Spleen (tissue), 11 donors: ENCODE data around the gene GSG1L. TPM values are rescaled to one million over a fixed set of nuclear protein-coding genes. Genes with fewer than 3 reads are reported as not detected.
A peak's percentile ranks its signal among the peaks of the same experiment; 100 is the strongest.

Experiments used
- DNase-seq: peaks from one replicate; pipeline ENCODE4 v3.0.0-alpha.2; 2020
- H3K27ac ChIP-seq, 8 donors: fragments of 200-600 bp; sonication (generic) in 7 of 8; 1 replicate in 4 of 8; 2 replicates in 4 of 8; pipeline versions ENCODE4 v1.5.0 to v1.8.0; 2016 to 2021; ENCODE audit warnings: inconsistent platforms in 4 of 8, mild to moderate bottlenecking in 4 of 8, moderate library complexity in 1 of 8
- H3K27me3 ChIP-seq, 7 donors: fragments of 200-600 bp; sonication (generic) in 6 of 7; replicated peaks in 1 of 7; 1 replicate in 4 of 7; 2 replicates in 3 of 7; pipeline versions ENCODE4 v1.5.0 to v1.8.0; 2016 to 2021; ENCODE audit warnings: inconsistent platforms in 3 of 7, mild to moderate bottlenecking in 1 of 7
- H3K36me3 ChIP-seq, 6 donors: fragments of 200-600 bp; sonication (generic) in 5 of 6; 1 replicate in 4 of 6; 2 replicates in 2 of 6; pipeline versions ENCODE4 v1.5.0 to v1.8.0; 2016 to 2021; ENCODE audit warnings: inconsistent platforms in 2 of 6
- H3K4me1 ChIP-seq, 6 donors: fragments of 200-600 bp; sonication (generic) in 5 of 6; 1 replicate in 3 of 6; 2 replicates in 3 of 6; pipeline versions ENCODE4 v1.5.0 to v1.8.0; 2016 to 2021; ENCODE audit warnings: inconsistent platforms in 3 of 6
- H3K4me3 ChIP-seq, 8 donors: fragments of 200-600 bp; sonication (generic) in 7 of 8; 1 replicate in 4 of 8; 2 replicates in 4 of 8; pipeline versions ENCODE4 v1.5.0 to v1.8.0; 2016 to 2021; ENCODE audit warnings: inconsistent platforms in 4 of 8, mild to moderate bottlenecking in 4 of 8, moderate library complexity in 2 of 8
- H3K9me3 ChIP-seq, 8 donors: fragments of 200-600 bp; sonication (generic) in 7 of 8; 1 replicate in 4 of 8; 2 replicates in 4 of 8; pipeline versions ENCODE4 v1.5.0 to v1.8.0; 2016 to 2021; ENCODE audit warnings: inconsistent platforms in 4 of 8
- POLR2A ChIP-seq, 3 donors: fragments of 450-650 bp; IDR thresholded peaks; one replicate each; pipeline ENCODE4 v1.5.1; 2017; ENCODE audit warnings: antibody characterized with exemption in 3 of 3, mild to moderate bottlenecking in 1 of 3
- POLR2AphosphoS5 ChIP-seq, 3 donors: sonication (generic); formaldehyde crosslinking; IDR thresholded peaks; one replicate each; pipeline ENCODE4 v1.5.1; 2017; ENCODE audit warnings: antibody characterized with exemption in 3 of 3
- WGBS, 5 donors: extraction: QIAGEN DNeasy Blood & Tissue Kit in 3 of 5; methylation state at CpG; one replicate each; pipeline versions ENCODE4 v1.1.5 to v1.1.7; 2013 to 2018; 5-methylcytosine and 5-hydroxymethylcytosine counted together
- intact Hi-C: fragments of 100-400 bp; cut with DNase I; formaldehyde crosslinking; loops from one replicate; pipeline ENCODE4 v1.15.0; 2023; ENCODE audit warnings: low total_unique reads
- polyA plus RNA-seq, 3 donors: library from polyadenylated mRNA; stranded (reverse); fragments of 200-250 nt; gene quantifications; one replicate each; pipeline ENCODE4 v1.2.1, GENCODE V29; 2013
- total RNA-seq, 7 donors: library from RNA; depleted of rRNA in 3 of 7; stranded (reverse); fragments of >200 nt in 3 of 7; fragmentation: NEBNext Ultra II Directional in 4 of 7; extraction: Animal tissue kit (Norgen Biotek cat#: 25700) in 4 of 7; gene quantifications; one replicate each; pipeline versions ENCODE4 v1.1.0 to v1.2.1, GENCODE V29; 2016 to 2021
- TF ChIP-seq, protein P1 (sequence below), 11 experiments: fragments of 200-600 bp in 7 of 11; fragments of 450-650 bp in 4 of 11; sonication (generic) in 4 of 11; IDR thresholded peaks in 8 of 11; conservative IDR thresholded peaks in 3 of 11; 1 replicate in 7 of 11; 2 replicates in 4 of 11; pipeline versions ENCODE4 v1.4.0 to v1.8.0; 2016 to 2021; ENCODE audit warnings: antibody characterized with exemption in 11 of 11, inconsistent platforms in 4 of 11, mild to moderate bottlenecking in 1 of 11
- donor health status: healthy with polysubstance abuse.
- donor health status: DM: no; HTN: no; CAD: no; lungs with moderate emphysema.
- donor health status: DM: no; HTN: no; CAD: no.
- donor health status: Bipolar disorder and iron deficiency.
- donor health status: healthy.
- donor health status: DM: no; HTN: no; CAD: no.
- donor health status: DM: yes; HTN: yes; CAD: no.

Gene GSG1L
- total and polyA plus RNA-seq, 10 donors = 0.22 to 0.58 (median 0.43) TPM; not detected in 6

DNA sequence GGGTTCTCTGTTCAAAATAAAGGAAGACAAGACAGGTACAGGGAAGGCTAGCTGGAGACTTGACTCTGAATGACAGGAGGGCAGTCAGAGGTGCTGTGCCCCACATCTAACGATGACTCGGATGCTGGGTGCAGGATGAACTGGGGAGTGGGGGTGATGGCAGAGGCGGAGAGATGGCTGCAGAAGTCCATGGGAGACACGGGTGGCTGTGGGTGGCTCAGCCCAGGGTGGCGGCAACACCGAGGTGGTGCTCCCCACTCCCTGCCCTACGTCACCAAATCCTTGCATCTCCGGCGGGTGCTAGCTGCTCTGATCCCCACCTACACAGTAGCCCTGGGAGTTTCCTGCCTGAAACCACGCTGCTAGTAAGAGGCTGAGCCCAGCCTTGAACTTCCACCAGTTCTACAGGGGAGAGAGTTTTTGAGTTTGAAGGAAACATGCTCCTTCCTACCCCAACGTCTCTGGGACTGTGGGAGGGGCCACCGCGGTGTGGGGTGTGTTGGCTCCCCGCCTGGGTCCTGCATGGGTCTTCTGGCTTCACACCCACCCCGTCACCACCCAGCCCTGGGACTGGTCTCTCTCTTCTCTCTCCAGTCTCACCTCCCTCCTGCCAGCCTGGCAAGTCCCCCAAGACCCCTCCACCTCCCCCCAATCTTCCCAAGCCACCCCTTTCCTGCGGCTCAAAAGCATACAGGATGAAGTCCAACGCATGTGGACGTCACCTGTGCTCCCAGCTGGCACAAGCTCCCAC lies 4.5 kb downstream of the GSG1L start:
- Histone ChIP-seq H3K27me3 (peaks cover 0 to 87% (median 27%) of the 10 kb centered on the region in 7 donors), H3K27ac (no peak overlapping the region), H3K36me3 (no peaks in the 10 kb centered on the region), H3K4me1 (peaks cover 0 to 19% (median 13%) of the 10 kb centered on the region in 6 donors), H3K9me3 (no peaks in the 10 kb centered on the region), H3K4me3 (no peak overlapping the region)
- WGBS, 5 donors = 52 to 66% (median 58%) methylated on average over 16 to 18 of the region's 18 CpGs
- peak; percentile 64 for DNase-seq
- no peak for TF ChIP-seq POLR2AphosphoS5 (IDR thresholded peaks at IDR 0.05)
- no peak for TF ChIP-seq POLR2A (IDR thresholded peaks at IDR 0.05)
- TF ChIP-seq, protein P1, sequence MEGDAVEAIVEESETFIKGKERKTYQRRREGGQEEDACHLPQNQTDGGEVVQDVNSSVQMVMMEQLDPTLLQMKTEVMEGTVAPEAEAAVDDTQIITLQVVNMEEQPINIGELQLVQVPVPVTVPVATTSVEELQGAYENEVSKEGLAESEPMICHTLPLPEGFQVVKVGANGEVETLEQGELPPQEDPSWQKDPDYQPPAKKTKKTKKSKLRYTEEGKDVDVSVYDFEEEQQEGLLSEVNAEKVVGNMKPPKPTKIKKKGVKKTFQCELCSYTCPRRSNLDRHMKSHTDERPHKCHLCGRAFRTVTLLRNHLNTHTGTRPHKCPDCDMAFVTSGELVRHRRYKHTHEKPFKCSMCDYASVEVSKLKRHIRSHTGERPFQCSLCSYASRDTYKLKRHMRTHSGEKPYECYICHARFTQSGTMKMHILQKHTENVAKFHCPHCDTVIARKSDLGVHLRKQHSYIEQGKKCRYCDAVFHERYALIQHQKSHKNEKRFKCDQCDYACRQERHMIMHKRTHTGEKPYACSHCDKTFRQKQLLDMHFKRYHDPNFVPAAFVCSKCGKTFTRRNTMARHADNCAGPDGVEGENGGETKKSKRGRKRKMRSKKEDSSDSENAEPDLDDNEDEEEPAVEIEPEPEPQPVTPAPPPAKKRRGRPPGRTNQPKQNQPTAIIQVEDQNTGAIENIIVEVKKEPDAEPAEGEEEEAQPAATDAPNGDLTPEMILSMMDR (IDR thresholded peaks at IDR 0.05 in 8 of 11, conservative IDR thresholded peaks at IDR 0.05 in 3 of 11) = no peak
- intact Hi-C loops = no loop called here

DNA sequence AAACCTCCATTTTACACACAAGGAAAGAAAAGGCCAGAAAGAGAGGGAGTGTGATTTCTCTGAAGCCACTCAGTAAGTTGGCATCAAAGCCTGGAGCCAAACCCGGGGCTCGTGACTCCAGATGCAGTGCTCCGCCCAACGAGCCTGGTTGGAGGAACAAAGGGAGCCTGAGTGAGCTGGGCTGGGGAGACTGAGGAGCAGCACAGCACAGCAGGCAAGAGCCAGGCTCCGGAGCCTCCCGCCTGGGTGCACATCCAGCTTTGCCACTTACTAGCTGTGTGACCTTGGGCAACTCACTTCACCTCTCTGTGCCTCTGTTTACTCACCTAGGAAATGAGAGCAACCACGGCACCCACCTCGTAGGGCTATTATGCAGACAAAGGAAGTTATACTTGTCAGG lies 5.6 kb downstream of the GSG1L start:
- Histone ChIP-seq H3K36me3 (no peaks in the 10 kb centered on the region), H3K9me3 (no peaks in the 10 kb centered on the region), H3K27me3 (peaks cover 0 to 87% (median 22%) of the 10 kb centered on the region in 7 donors), H3K4me1 (peaks cover 0 to 11% (median 9%) of the 10 kb centered on the region in 6 donors), H3K4me3 (no peak overlapping the region), H3K27ac (no peak overlapping the region)
- TF ChIP-seq, protein P1 (IDR thresholded peaks at IDR 0.05 in 8 of 11, conservative IDR thresholded peaks at IDR 0.05 in 3 of 11) = no peak
- TF ChIP-seq POLR2AphosphoS5 (IDR thresholded peaks at IDR 0.05) (no peak), POLR2A (IDR thresholded peaks at IDR 0.05) (no peak)
- intact Hi-C loops = no loop called here
- DNase-seq = peak; percentile 64
- WGBS, 5 donors = 73 to 84% (median 77%) methylated on average over 6 to 8 of the region's 8 CpGs

DNA sequence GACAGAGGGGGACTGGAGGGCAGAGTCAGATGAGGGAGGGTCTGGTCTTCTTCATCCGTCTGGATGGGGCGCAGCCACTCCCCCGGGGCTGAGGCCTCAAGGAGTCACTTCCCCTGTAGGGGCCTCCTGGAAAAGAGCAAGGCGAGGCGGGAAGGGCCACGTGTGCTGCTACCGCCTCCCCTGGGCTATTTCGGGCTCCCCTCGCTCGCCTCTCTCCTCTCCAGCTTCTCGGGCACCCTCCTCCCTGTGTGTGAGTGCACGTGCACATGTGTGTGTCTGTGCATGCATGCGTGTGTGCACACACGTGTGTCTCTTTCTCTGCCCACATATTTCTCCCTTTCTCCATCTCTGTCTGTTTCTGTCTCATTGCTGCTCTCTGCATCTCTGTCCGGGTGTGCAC lies 10.1 kb downstream of the GSG1L start:
- Histone ChIP-seq H3K4me1 (no peaks in the 10 kb centered on the region), H3K9me3 (peaks cover 0 to 14% (median 8%) of the 10 kb centered on the region in 8 donors), H3K27me3 (peaks cover 0 to 76% (median 6%) of the 10 kb centered on the region in 7 donors), H3K4me3 (no peak overlapping the region), H3K36me3 (no peaks in the 10 kb centered on the region), H3K27ac (no peak overlapping the region)
- intact Hi-C loops = no loop called here
- TF ChIP-seq, protein P1 (IDR thresholded peaks at IDR 0.05 in 8 of 11, conservative IDR thresholded peaks at IDR 0.05 in 3 of 11) = no peak
- TF ChIP-seq POLR2A (IDR thresholded peaks at IDR 0.05) (no peak), POLR2AphosphoS5 (IDR thresholded peaks at IDR 0.05) (no peak)
- 23 to 29% (median 27%) methylated on average over 14 to 15 of the region's 15 CpGs for WGBS, 5 donors
- DNase-seq = peak; percentile 50
